ENCODE results near the gene TMEM176A.

Gene TMEM176A

GRCh38 chr7:150787321-150788281, 13.0 kb upstream of the TMEM176A start:
- FAIRE-seq (peak; percentile 85), DNase-seq (ENCODE audit: extremely low spot score, insufficient read length, low read depth) (no peak)

- FAIRE-seq (no peak), DNase-seq (ENCODE audit: extremely low spot score, insufficient read length, low read depth) (no peak)
Observed at GRCh38 chr7:150788474-150789269, 11.9 kb upstream of the TMEM176A start.

GRCh38 chr7:150790416-150791075, 10.0 kb upstream of the TMEM176A start:
- no peak for DNase-seq (ENCODE audit: extremely low spot score, insufficient read length, low read depth)
- no peak for FAIRE-seq

- FAIRE-seq (no peak), DNase-seq (ENCODE audit: extremely low spot score, insufficient read length, low read depth) (no peak)
Observed at GRCh38 chr7:150791304-150791703, 9.3 kb upstream of the TMEM176A start.

- DNase-seq (ENCODE audit: extremely low spot score, insufficient read length, low read depth) (no peak), FAIRE-seq (no peak)
Observed at GRCh38 chr7:150791746-150792452, 8.7 kb upstream of the TMEM176A start.

GRCh38 chr7:150793569-150794238, 6.9 kb upstream of the TMEM176A start:
- FAIRE-seq (no peak), DNase-seq (ENCODE audit: extremely low spot score, insufficient read length, low read depth) (no peak)

GRCh38 chr7:150797661-150798060, 2.9 kb upstream of the TMEM176A start:
- FAIRE-seq, result no peak
- DNase-seq (ENCODE audit: extremely low spot score, insufficient read length, low read depth), result no peak

GRCh38 chr7:150799156-150799555, 1.4 kb upstream of the TMEM176A start:
- no peak for FAIRE-seq

GRCh38 chr7:150799741-150800580, 608 bp upstream of the TMEM176A start, which contains the start of gene TMEM176B:
Gene TMEM176B (minus strand): TSS chr7:150800364. CDS start chr7:150796569, 3,795 bp downstream.
- DNase-seq (ENCODE audit: extremely low spot score, insufficient read length, low read depth), result no peak
- no peak for FAIRE-seq

More at GRCh38 chr7:150799156-150799555, 1.4 kb upstream of the TMEM176A start:
- no peak for DNase-seq (ENCODE audit: extremely low spot score, insufficient read length, low read depth)

GRCh38 chr7:150801242-150801945, 825 bp downstream of the TMEM176A start:
- DNase-seq (ENCODE audit: extremely low spot score, insufficient read length, low read depth) (no peak), FAIRE-seq (no peak)

- DNase-seq (ENCODE audit: extremely low spot score, insufficient read length, low read depth), result no peak
- no peak for FAIRE-seq
Observed at GRCh38 chr7:150801946-150802771, 1.6 kb downstream of the TMEM176A start.

- no peak for DNase-seq (ENCODE audit: extremely low spot score, insufficient read length, low read depth)
- no peak for FAIRE-seq
Observed at GRCh38 chr7:150803161-150803860, 2.7 kb downstream of the TMEM176A start.

- DNase-seq (ENCODE audit: extremely low spot score, insufficient read length, low read depth) (no peak), FAIRE-seq (no peak)
Observed at GRCh38 chr7:150804802-150805201, 4.2 kb downstream of the TMEM176A start.

GRCh38 chr7:150805864-150806263, 5.3 kb downstream of the TMEM176A start:
- DNase-seq (ENCODE audit: extremely low spot score, insufficient read length, low read depth), result no peak
- FAIRE-seq, result no peak

GRCh38 chr7:150806454-150806853, 5.9 kb downstream of the TMEM176A start:
- DNase-seq (ENCODE audit: extremely low spot score, insufficient read length, low read depth) (no peak), FAIRE-seq (no peak)

GRCh38 chr7:150806863-150807262, 6.3 kb downstream of the TMEM176A start:
- FAIRE-seq, result no peak
- no peak for DNase-seq (ENCODE audit: extremely low spot score, insufficient read length, low read depth)
